ENCODE data around the gene SVOP. TPM values are rescaled to one million over a fixed set of nuclear protein-coding genes. Genes with fewer than 3 reads are reported as not detected.

SVOP gene, protein sequence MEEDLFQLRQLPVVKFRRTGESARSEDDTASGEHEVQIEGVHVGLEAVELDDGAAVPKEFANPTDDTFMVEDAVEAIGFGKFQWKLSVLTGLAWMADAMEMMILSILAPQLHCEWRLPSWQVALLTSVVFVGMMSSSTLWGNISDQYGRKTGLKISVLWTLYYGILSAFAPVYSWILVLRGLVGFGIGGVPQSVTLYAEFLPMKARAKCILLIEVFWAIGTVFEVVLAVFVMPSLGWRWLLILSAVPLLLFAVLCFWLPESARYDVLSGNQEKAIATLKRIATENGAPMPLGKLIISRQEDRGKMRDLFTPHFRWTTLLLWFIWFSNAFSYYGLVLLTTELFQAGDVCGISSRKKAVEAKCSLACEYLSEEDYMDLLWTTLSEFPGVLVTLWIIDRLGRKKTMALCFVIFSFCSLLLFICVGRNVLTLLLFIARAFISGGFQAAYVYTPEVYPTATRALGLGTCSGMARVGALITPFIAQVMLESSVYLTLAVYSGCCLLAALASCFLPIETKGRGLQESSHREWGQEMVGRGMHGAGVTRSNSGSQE
- total RNA-seq = not detected in 2 replicates

GRCh38 chr12:109020796-109021380 is at the start of gene SVOP:
Gene SVOP, minus strand, starts transcription at chr12:109021068. Its CDS starts 200 bp downstream, at chr12:109020868.

DNA sequence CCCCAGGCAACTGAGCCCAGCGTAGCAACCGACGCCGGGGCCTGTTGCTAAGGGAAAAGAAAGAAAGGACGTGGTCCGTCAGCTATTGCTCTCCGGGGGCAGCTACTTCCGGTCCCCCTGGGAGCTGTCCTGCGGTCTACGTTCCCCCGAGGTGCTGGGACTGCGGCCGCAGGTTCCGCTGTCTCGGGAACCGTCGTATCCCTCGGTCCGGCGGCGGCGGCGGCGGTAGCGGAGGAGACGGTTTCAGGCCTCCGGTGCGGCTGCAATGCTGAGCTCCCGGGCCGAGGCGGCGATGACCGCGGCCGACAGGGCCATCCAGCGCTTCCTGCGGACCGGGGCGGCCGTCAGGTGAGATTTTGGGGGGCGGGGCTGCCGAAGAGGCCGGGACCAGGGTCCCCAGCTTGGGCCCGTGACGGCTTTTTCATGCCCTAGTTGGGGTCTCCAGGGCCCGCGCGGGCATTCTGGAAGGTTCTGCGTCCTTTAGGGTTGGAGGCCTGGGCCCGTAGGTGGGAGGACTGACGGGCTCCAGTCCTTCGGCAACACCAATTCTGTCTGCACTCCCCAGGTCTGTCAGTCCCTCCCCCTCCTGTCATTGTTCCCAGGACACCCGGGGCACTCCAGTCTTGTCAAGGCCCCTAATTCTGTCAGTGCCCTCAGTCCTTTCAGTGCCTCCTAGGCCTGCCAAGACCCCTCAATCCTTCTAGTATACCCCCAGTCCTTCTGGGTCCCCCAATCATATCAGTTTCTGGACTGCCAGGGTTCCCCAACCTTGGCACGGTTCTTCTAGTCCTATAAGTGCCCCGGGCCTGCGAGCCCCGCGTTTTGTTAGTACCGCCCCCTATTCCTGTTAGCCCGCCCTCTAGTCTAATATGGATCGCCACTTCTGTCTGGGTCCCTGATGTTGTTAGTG is 31.8 kb upstream of the SVOP start, which contains the start of gene USP30:
TSS of gene USP30 (plus strand) at position 163 of the 910 bp plus-strand sequence. CDS start at position 266, 103 bp downstream.

GRCh38 chr12:108879615-108880254 is 141.1 kb downstream of the SVOP start, which contains the start of gene DAO:
Gene DAO, plus strand, starts transcription at chr12:108880092. Its CDS starts 4,915 bp downstream, at chr12:108885007.

Other genes with a start within 250 kb of the SVOP start
- 8.7 and 53.6 TPM in 2 replicates for gene SSH1, start 163.5 kb downstream of the SVOP start, total RNA-seq
- gene DAO, start 141.0 kb downstream of the SVOP start, total RNA-seq = not detected in 2 replicates
- gene USP30, start 31.5 kb upstream of the SVOP start, total RNA-seq = 4.0 and 4.7 TPM in 2 replicates
- gene ALKBH2, start 72.4 kb upstream of the SVOP start, total RNA-seq = 7.6 and 7.7 TPM in 2 replicates
- 14.5 and 23.3 TPM in 2 replicates for gene UNG, start 76.5 kb upstream of the SVOP start, total RNA-seq
- gene ACACB, start 95.5 kb upstream of the SVOP start, total RNA-seq = 2.5 and 3.6 TPM in 2 replicates